HG02870 (cell line): ENCODE data around the gene UBE2G2.

Experiments used
- ATAC-seq: cut with Tn5 transposase; IDR thresholded peaks from one replicate; pipeline ENCODE4 v1.9.1; 2021; ENCODE audit warnings: mild to moderate bottlenecking, moderate library complexity; ENCODE audit not compliant: unreplicated experiment

UBE2G2 gene

GRCh38 chr21:44753357-44753756 is 48.3 kb downstream of the UBE2G2 start:
- ATAC-seq: no peak

- ATAC-seq: no peak
Measured at GRCh38 chr21:44752671-44753235, 48.9 kb downstream of the UBE2G2 start.

GRCh38 chr21:44751799-44752636 is 49.6 kb downstream of the UBE2G2 start:
- ATAC-seq: no peak

GRCh38 chr21:44751186-44751798 is 50.3 kb downstream of the UBE2G2 start:
- no peak for ATAC-seq

GRCh38 chr21:44750675-44751025 is 51.0 kb downstream of the UBE2G2 start:
- ATAC-seq: no peak

GRCh38 chr21:44749759-44750674 is 51.6 kb downstream of the UBE2G2 start:
- no peak for ATAC-seq

- no peak for ATAC-seq
Measured at GRCh38 chr21:44749116-44749758, 52.4 kb downstream of the UBE2G2 start.

- no peak for ATAC-seq
Measured at GRCh38 chr21:44748621-44749020, 53.0 kb downstream of the UBE2G2 start.

GRCh38 chr21:44742418-44743153 is 59.0 kb downstream of the UBE2G2 start:
- no peak for ATAC-seq

- no peak for ATAC-seq
Measured at GRCh38 chr21:44741921-44742320, 59.7 kb downstream of the UBE2G2 start.

GRCh38 chr21:44740742-44741141 is 60.9 kb downstream of the UBE2G2 start:
- ATAC-seq: no peak

- ATAC-seq: no peak
Measured at GRCh38 chr21:44739316-44739715, 62.3 kb downstream of the UBE2G2 start.

- ATAC-seq: no peak
Measured at GRCh38 chr21:44738621-44739020, 63.0 kb downstream of the UBE2G2 start.

- ATAC-seq: no peak
Measured at GRCh38 chr21:44737706-44738354, 63.8 kb downstream of the UBE2G2 start.

- ATAC-seq: no peak
Measured at GRCh38 chr21:44736291-44737004, 65.2 kb downstream of the UBE2G2 start.

GRCh38 chr21:44735821-44736220 is 65.8 kb downstream of the UBE2G2 start:
- no peak for ATAC-seq

- no peak for ATAC-seq
Measured at GRCh38 chr21:44734841-44735240, 66.8 kb downstream of the UBE2G2 start.

GRCh38 chr21:44734026-44734745 is 67.4 kb downstream of the UBE2G2 start:
- no peak for ATAC-seq
